Uterus (tissue), 2 donors: Measurements from ENCODE around the gene TTC7B.

Experiments
- POLR2A ChIP-seq, 2 donors: fragments of 450-650 bp; IDR thresholded peaks; one replicate each; pipeline ENCODE4 v1.6.1; 2016; ENCODE audit warnings: antibody characterized with exemption in 2 of 2, mild to moderate bottlenecking in 1 of 2, moderate library complexity in 1 of 2
- TF ChIP-seq, protein P1 (sequence below), 4 experiments: fragments of 200-600 bp in 2 of 4; fragments of 450-650 bp in 2 of 4; sonication (generic) in 2 of 4; IDR thresholded peaks; one replicate each; pipeline ENCODE4 v1.5.1; 2016 to 2019; ENCODE audit warnings: antibody characterized with exemption in 4 of 4, mild to moderate bottlenecking in 2 of 4, moderate library complexity in 1 of 4

DNA sequence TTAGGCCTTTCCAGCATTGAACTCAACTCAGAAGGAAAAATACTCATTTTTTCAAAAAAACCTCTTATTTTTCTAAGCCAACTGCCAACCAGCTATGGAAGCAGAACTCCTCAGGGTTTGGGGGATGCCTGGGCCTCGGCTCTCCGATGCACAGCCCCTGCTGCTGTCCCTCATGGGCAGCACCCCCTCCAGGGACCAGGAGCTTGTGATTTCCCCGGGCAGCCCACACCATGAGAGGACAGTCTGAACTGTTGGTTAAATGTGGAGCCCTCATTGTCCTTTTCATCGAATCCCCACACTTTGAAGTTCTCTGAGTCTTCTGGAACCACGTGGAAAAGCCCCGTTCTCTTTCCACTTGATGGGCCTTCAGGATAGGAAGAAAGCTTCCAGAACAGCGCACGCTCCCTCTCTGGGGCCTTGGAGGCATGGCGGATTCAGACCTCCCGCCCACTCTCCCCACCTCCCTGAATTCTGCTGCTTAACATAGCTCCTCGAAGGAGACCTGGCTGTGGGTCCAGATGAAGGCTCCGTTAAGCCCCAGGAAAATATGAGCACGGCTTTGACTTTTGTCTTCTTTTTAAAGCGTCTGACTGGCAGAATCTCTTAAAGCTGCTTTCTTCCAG is 262.8 kb downstream of the TTC7B start:
- no peak for TF ChIP-seq POLR2A (IDR thresholded peaks at IDR 0.05)
- TF ChIP-seq, protein P1, sequence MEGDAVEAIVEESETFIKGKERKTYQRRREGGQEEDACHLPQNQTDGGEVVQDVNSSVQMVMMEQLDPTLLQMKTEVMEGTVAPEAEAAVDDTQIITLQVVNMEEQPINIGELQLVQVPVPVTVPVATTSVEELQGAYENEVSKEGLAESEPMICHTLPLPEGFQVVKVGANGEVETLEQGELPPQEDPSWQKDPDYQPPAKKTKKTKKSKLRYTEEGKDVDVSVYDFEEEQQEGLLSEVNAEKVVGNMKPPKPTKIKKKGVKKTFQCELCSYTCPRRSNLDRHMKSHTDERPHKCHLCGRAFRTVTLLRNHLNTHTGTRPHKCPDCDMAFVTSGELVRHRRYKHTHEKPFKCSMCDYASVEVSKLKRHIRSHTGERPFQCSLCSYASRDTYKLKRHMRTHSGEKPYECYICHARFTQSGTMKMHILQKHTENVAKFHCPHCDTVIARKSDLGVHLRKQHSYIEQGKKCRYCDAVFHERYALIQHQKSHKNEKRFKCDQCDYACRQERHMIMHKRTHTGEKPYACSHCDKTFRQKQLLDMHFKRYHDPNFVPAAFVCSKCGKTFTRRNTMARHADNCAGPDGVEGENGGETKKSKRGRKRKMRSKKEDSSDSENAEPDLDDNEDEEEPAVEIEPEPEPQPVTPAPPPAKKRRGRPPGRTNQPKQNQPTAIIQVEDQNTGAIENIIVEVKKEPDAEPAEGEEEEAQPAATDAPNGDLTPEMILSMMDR (IDR thresholded peaks at IDR 0.05): no peak
